AG04449 (cell line): ENCODE data around the gene SUGCT.

Experiments
- CTCF ChIA-PET: fragments of 350-600 bp; formaldehyde crosslinking; extraction: SDS; loops from one replicate; lab custom pipeline; 2021; ENCODE audit warnings: antibody characterized with exemption; lab: Yijun Ruan, JAX
- POLR2A ChIA-PET: fragments of 400-600, 350-600 bp; formaldehyde crosslinking; extraction: SDS; loops from one replicate; lab custom pipeline; 2020; ENCODE audit warnings: antibody characterized with exemption, inconsistent platforms; lab: Yijun Ruan, JAX
- DNase-seq: peaks from one replicate; pipeline ENCODE4 v3.0.0-alpha.2; 2010; ENCODE audit warnings: low read depth, low spot score
- H3K4me3 ChIP-seq: 2 replicates; pipeline ENCODE4 v1.5.1; 2011; ENCODE audit warnings: low read depth, mild to moderate bottlenecking, control low read depth, low read length
- CTCF ChIP-seq: IDR thresholded peaks from one replicate; pipeline ENCODE4 v1.5.1; 2011; ENCODE audit warnings: mild to moderate bottlenecking, moderate library complexity, low read length, control low read depth, inconsistent platforms; ENCODE audit not compliant: insufficient read depth; ENCODE audit errors: missing control alignments

Gene SUGCT

GRCh38 chr7:40586197-40586596 is 451.4 kb downstream of the SUGCT start:
- H3K4me3 ChIP-seq: no peak overlapping the region
- ChIA-PET CTCF (interaction anchor here (1.0 to 1.4 kb wide), 2 partner anchors 10 to 354 kb away, joined by 3 to 4 read pairs; no protein-coding TSS in a partner anchor), POLR2A (no interaction called here)
- no peak for TF ChIP-seq CTCF
- peak; percentile 60 for DNase-seq

- no peak for TF ChIP-seq CTCF
- ChIA-PET CTCF (interaction anchor here (0.9 to 1.1 kb wide), 3 partner anchors 8 to 167 kb away, joined by 3 read pairs; no protein-coding TSS in a partner anchor), POLR2A (no interaction called here)
- no peak for DNase-seq
- no peak overlapping the region for H3K4me3 ChIP-seq
These were observed 452.6 kb downstream of the SUGCT start for GRCh38 chr7:40587419-40587818.

GRCh38 chr7:40595129-40595528 is 460.3 kb downstream of the SUGCT start:
- ChIA-PET POLR2A (no interaction called here), CTCF (interaction anchor here (1.0 kb wide), 1 partner anchor 13 kb away, joined by 3 read pairs; no protein-coding TSS in a partner anchor)
- H3K4me3 ChIP-seq: no peak overlapping the region
- no peak for DNase-seq
- TF ChIP-seq CTCF: no peak

GRCh38 chr7:40595832-40596231 is 461.0 kb downstream of the SUGCT start:
- H3K4me3 ChIP-seq: no peak overlapping the region
- CTCF ChIA-PET: interaction anchor here (0.8 to 1.0 kb wide), 2 partner anchors 13 to 264 kb away, joined by 3 read pairs; no protein-coding TSS in a partner anchor
- TF ChIP-seq CTCF: no peak
- POLR2A ChIA-PET: no interaction called here
- no peak for DNase-seq

GRCh38 chr7:40597517-40597916 is 462.7 kb downstream of the SUGCT start:
- ChIA-PET CTCF (no interaction called here), POLR2A (no interaction called here)
- no peak for TF ChIP-seq CTCF
- no peak overlapping the region for H3K4me3 ChIP-seq
- no peak for DNase-seq

- no peak for DNase-seq
- H3K4me3 ChIP-seq: no peak overlapping the region
- TF ChIP-seq CTCF: no peak
- ChIA-PET CTCF (interaction anchor here (1.7 kb wide), 1 partner anchor 367 kb away, joined by 5 read pairs; no protein-coding TSS in a partner anchor), POLR2A (no interaction called here)
These were observed 464.1 kb downstream of the SUGCT start for GRCh38 chr7:40598915-40599314.
